Measurements from ENCODE around the gene AP2B1.

The AP2B1 gene

DNA sequence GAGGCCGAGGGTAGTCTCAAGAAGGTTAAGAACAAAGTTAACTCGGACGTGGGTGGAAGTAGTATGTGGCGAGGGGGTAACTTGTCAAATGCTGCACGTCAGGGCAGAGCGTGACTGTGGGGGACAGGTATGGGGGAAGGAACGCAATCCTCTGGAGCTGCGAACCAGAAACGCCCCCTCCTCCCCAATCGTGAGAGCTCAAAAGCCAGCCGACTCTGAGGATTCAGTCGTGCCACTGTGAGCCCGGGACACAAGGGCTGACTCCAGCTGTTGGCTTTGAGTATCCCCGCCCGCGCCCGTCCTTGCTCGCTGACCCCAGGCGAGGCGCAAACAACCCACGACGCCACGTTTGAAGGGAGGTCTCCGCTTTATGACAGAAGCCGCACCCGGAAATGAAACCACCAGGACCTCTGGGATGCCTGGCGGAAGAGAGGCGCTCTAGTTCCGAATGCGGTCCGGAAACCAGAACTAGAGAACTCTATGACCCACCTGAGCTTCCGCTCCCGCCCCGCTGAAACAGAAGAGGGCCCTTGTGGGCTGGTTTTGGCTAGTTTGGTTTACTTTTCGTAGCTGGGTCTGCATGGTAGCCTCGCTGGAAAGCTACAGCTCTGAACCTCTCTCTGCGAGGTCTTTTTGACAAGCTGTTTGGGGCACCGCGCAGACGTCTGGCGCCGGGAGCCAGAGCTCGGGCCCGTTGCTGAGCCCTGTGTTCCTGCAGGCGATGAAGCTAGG, 8.8 kb upstream of the AP2B1 start, which contains the start of gene PEX12:
TSS of gene PEX12 (minus strand) at position 375 of the 732 bp plus-strand sequence. CDS start 550 bp downstream, outside the sequence.
- TF ChIP-seq EZH2phosphoT487 (IDR thresholded peaks at IDR 0.05; ENCODE audit: low read depth) = no peak
- TF ChIP-seq, protein P1, sequence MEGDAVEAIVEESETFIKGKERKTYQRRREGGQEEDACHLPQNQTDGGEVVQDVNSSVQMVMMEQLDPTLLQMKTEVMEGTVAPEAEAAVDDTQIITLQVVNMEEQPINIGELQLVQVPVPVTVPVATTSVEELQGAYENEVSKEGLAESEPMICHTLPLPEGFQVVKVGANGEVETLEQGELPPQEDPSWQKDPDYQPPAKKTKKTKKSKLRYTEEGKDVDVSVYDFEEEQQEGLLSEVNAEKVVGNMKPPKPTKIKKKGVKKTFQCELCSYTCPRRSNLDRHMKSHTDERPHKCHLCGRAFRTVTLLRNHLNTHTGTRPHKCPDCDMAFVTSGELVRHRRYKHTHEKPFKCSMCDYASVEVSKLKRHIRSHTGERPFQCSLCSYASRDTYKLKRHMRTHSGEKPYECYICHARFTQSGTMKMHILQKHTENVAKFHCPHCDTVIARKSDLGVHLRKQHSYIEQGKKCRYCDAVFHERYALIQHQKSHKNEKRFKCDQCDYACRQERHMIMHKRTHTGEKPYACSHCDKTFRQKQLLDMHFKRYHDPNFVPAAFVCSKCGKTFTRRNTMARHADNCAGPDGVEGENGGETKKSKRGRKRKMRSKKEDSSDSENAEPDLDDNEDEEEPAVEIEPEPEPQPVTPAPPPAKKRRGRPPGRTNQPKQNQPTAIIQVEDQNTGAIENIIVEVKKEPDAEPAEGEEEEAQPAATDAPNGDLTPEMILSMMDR (IDR thresholded peaks at IDR 0.05; ENCODE audit: low read depth, low read length) = no peak
- Histone ChIP-seq H2AFZ (ENCODE audit: low read depth, low read length) (peak within 1 kb of the TSS; percentile 57), H3K27ac (ENCODE audit: low read length) (peak within 1 kb of the TSS; percentile 68), H3K27me3 (ENCODE audit: low read depth, low read length) (no peaks in the 10 kb centered on the region), H4K20me1 (ENCODE audit: insufficient read depth, low read length) (no peaks in the 10 kb centered on the region), H3K4me1 (ENCODE audit: low read length) (peaks cover 12% of the 10 kb centered on the region), H3K9me3 (ENCODE audit: insufficient read depth, low read length) (no peaks in the 10 kb centered on the region), H3K36me3 (replicated peaks; ENCODE audit: low read depth, low read length) (peaks cover 9% of the 10 kb centered on the region), H3K79me2 (ENCODE audit: low read length) (peaks cover 4% of the 10 kb centered on the region; the same call in 1 of the 2 replicates), H3K4me2 (ENCODE audit: low read length) (peak within 1 kb of the TSS; percentile 96), H3K4me3 (ENCODE audit: low read length) (peak within 1 kb of the TSS; percentile 89), H3K9ac (ENCODE audit: low read length) (peak within 1 kb of the TSS; percentile 93)

DNA sequence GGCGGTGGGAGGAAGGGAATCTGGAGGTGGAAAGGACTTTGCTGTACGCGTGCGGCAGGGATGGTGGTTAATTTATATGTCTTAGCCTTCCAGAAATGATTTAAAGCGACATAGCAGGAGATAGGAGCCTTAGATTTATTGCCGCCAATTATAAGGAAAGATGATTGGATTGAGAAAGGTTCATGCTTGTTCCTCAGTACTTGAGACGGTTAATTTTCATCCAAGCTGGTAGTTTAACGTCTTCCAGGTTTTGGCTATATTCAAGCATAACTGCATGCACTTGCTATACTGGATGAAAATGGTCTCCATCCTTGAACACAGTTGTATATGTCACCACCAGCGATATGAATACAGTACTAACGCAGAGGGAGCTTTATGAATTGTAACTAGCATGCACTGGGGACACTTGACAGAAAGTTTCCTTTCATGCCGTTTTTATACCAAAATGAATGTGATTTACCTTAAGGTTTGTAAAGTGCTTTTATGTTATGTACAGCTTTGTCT, 8.1 kb upstream of the AP2B1 start:
- TF ChIP-seq, protein P1 (IDR thresholded peaks at IDR 0.05; ENCODE audit: low read depth, low read length) = no peak
- no peak for TF ChIP-seq EZH2phosphoT487 (IDR thresholded peaks at IDR 0.05; ENCODE audit: low read depth)

DNA sequence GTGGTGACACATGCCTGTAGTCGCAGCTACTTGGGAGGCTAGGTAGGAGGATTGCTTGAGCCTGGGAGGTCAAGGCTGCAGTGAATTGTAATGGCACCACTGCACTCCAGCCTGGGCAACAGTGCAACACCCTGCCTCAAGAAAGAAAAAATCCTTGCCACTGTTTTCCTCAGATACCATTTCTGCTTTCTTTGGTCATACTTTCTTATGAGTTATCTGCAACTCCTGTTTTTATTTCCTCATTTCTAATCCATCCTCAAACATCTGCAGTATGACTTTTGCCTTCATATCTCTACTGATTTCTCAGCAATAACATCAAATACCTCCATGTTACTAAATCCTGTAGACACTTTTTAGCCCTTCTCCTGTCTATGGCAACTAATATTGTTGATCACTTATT, 3.1 kb upstream of the AP2B1 start:
- Histone ChIP-seq H3K36me3 (replicated peaks; ENCODE audit: low read depth, low read length) (no peaks in the 10 kb centered on the region), H3K27ac (ENCODE audit: low read length) (no peak overlapping the region), H3K9me3 (ENCODE audit: insufficient read depth, low read length) (no peaks in the 10 kb centered on the region), H3K4me1 (ENCODE audit: low read length) (peaks cover 28% of the 10 kb centered on the region), H3K27me3 (ENCODE audit: low read depth, low read length) (no peaks in the 10 kb centered on the region), H3K9ac (ENCODE audit: low read length) (no peak overlapping the region), H3K4me3 (ENCODE audit: low read length) (no peak overlapping the region), H2AFZ (ENCODE audit: low read depth, low read length) (no peak overlapping the region), H3K4me2 (ENCODE audit: low read length) (no peak overlapping the region), H4K20me1 (ENCODE audit: insufficient read depth, low read length) (no peaks in the 10 kb centered on the region), H3K79me2 (ENCODE audit: low read length) (peaks cover 17% of the 10 kb centered on the region)
- TF ChIP-seq, protein P1 (IDR thresholded peaks at IDR 0.05; ENCODE audit: low read depth, low read length) = no peak

More for the DNA sequence above, 8.1 kb upstream of the AP2B1 start:
- peaks cover 15% of the 10 kb centered on the region for H3K4me1 ChIP-seq (ENCODE audit: low read length)
- H3K4me3 ChIP-seq (ENCODE audit: low read length) = peak overlapping the region; percentile 89
- H4K20me1 ChIP-seq (ENCODE audit: insufficient read depth, low read length) = no peaks in the 10 kb centered on the region
- peak overlapping the region; percentile 57 for H2AFZ ChIP-seq (ENCODE audit: low read depth, low read length)
- peak overlapping the region; percentile 68 for H3K27ac ChIP-seq (ENCODE audit: low read length)
- H3K79me2 ChIP-seq (ENCODE audit: low read length) = peaks cover 4% of the 10 kb centered on the region; the same call in 1 of the 2 replicates
- H3K9me3 ChIP-seq (ENCODE audit: insufficient read depth, low read length) = no peaks in the 10 kb centered on the region
- H3K4me2 ChIP-seq (ENCODE audit: low read length) = peak overlapping the region; percentile 81
- no peaks in the 10 kb centered on the region for H3K27me3 ChIP-seq (ENCODE audit: low read depth, low read length)
- peaks cover 9% of the 10 kb centered on the region for H3K36me3 ChIP-seq (replicated peaks; ENCODE audit: low read depth, low read length)
- H3K9ac ChIP-seq (ENCODE audit: low read length) = peak overlapping the region; percentile 93

DNA sequence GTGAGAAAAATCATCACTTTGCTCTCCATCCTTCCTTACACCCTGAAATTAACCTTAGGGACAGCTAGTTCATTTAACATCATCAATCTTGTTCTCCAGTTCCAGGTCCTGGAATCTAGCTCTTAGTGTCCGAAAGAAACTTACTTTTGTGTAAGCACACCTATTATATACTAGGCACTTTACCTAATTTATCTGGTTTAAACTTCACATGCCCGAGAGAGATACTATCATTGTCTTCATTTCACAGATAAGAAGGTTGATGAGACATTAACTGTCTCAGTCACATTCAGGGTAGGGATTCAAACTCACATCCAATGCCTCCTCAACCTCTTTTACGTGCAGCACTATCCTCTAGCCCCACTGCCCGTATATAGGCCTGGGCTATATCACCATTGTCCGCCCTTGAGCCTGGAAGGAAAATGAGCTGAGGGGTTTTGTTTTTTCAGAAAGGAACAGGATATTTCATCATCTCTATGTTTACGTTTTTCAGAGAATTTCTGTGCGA, 501 bp upstream of the AP2B1 start:
- peak overlapping the region; percentile 92 for H3K4me2 ChIP-seq (ENCODE audit: low read length)
- peak overlapping the region; percentile 79 for H3K27ac ChIP-seq (ENCODE audit: low read length)
- peak overlapping the region; percentile 90 for H3K9ac ChIP-seq (ENCODE audit: low read length)
- H3K9me3 ChIP-seq (ENCODE audit: insufficient read depth, low read length) = no peaks in the 10 kb centered on the region
- no peaks in the 10 kb centered on the region for H4K20me1 ChIP-seq (ENCODE audit: insufficient read depth, low read length)
- no peak for TF ChIP-seq EZH2phosphoT487 (IDR thresholded peaks at IDR 0.05; ENCODE audit: low read depth)
- no peaks in the 10 kb centered on the region for H3K36me3 ChIP-seq (replicated peaks; ENCODE audit: low read depth, low read length)
- H3K4me3 ChIP-seq (ENCODE audit: low read length) = peak overlapping the region; percentile 96
- H3K27me3 ChIP-seq (ENCODE audit: low read depth, low read length) = no peaks in the 10 kb centered on the region
- H3K79me2 ChIP-seq (ENCODE audit: low read length) = peaks cover 40% of the 10 kb centered on the region
- H3K4me1 ChIP-seq (ENCODE audit: low read length) = peaks cover 23% of the 10 kb centered on the region
- peak overlapping the region; percentile 84 for H2AFZ ChIP-seq (ENCODE audit: low read depth, low read length)

All from OCI-LY3 (cell line).